HL-60 (cell line): ENCODE measurements around the gene FANCI.
A peak's percentile ranks its signal among the peaks of the same experiment; 100 is the strongest.

Source experiments
- DNase-seq, 2 experiments: peaks; one replicate each; pipeline ENCODE4 v3.0.0-alpha.2; 2010 to 2020; ENCODE audit warnings: low read depth in 1 of 2, low spot score in 1 of 2
- H3K27ac ChIP-seq: fragments of 250-450 bp; sonication (Bioruptor Pico); replicated peaks from 2 replicates; pipeline ENCODE4 v1.5.1; 2020; ENCODE audit warnings: mild to moderate bottlenecking, moderate library complexity
- H3K27me3 ChIP-seq: fragments of 250-450 bp; sonication (Bioruptor Pico); 2 replicates; pipeline ENCODE4 v1.5.1; 2021; ENCODE audit warnings: mild to moderate bottlenecking, moderate library complexity; ENCODE audit not compliant: insufficient read depth, poor library complexity, severe bottlenecking
- H3K4me3 ChIP-seq: replicated peaks from 2 replicates; pipeline ENCODE4 v1.5.1; 2011; ENCODE audit warnings: mild to moderate bottlenecking, control low read depth, low read length; ENCODE audit not compliant: insufficient read depth
- CTCF ChIP-seq: IDR thresholded peaks from one replicate; pipeline ENCODE4 v1.5.1; 2011; ENCODE audit warnings: low read length, control low read depth, inconsistent platforms; ENCODE audit not compliant: insufficient read depth
- GABPA ChIP-seq: IDR thresholded peaks from 2 replicates; pipeline ENCODE4 v1.6.1; 2012; ENCODE audit warnings: low read depth
- POLR2AphosphoS5 ChIP-seq: IDR thresholded peaks from 2 replicates; pipeline ENCODE4 v1.6.1; 2012; ENCODE audit warnings: low read depth
- SPI1 ChIP-seq: IDR thresholded peaks from 2 replicates; pipeline ENCODE4 v1.6.1; 2012; ENCODE audit warnings: low read depth, mild to moderate bottlenecking, borderline replicate concordance
- TF ChIP-seq, protein P1 (sequence below): IDR thresholded peaks from 2 replicates; pipeline ENCODE4 v1.6.1; 2012; ENCODE audit warnings: low read depth; ENCODE audit not compliant: insufficient replicate concordance

FANCI gene

GRCh38 chr15:89196241-89196640, 47.5 kb upstream of the FANCI start:
- no peak for DNase-seq
- Histone ChIP-seq H3K27ac (no peak overlapping the region), H3K4me3 (no peak overlapping the region), H3K27me3 (no peaks in the 10 kb centered on the region)
- no peak for TF ChIP-seq POLR2AphosphoS5
- TF ChIP-seq CTCF = no peak
- no peak for TF ChIP-seq GABPA
- no peak for TF ChIP-seq SPI1
- TF ChIP-seq, protein P1, sequence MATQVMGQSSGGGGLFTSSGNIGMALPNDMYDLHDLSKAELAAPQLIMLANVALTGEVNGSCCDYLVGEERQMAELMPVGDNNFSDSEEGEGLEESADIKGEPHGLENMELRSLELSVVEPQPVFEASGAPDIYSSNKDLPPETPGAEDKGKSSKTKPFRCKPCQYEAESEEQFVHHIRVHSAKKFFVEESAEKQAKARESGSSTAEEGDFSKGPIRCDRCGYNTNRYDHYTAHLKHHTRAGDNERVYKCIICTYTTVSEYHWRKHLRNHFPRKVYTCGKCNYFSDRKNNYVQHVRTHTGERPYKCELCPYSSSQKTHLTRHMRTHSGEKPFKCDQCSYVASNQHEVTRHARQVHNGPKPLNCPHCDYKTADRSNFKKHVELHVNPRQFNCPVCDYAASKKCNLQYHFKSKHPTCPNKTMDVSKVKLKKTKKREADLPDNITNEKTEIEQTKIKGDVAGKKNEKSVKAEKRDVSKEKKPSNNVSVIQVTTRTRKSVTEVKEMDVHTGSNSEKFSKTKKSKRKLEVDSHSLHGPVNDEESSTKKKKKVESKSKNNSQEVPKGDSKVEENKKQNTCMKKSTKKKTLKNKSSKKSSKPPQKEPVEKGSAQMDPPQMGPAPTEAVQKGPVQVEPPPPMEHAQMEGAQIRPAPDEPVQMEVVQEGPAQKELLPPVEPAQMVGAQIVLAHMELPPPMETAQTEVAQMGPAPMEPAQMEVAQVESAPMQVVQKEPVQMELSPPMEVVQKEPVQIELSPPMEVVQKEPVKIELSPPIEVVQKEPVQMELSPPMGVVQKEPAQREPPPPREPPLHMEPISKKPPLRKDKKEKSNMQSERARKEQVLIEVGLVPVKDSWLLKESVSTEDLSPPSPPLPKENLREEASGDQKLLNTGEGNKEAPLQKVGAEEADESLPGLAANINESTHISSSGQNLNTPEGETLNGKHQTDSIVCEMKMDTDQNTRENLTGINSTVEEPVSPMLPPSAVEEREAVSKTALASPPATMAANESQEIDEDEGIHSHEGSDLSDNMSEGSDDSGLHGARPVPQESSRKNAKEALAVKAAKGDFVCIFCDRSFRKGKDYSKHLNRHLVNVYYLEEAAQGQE = no peak

DNA sequence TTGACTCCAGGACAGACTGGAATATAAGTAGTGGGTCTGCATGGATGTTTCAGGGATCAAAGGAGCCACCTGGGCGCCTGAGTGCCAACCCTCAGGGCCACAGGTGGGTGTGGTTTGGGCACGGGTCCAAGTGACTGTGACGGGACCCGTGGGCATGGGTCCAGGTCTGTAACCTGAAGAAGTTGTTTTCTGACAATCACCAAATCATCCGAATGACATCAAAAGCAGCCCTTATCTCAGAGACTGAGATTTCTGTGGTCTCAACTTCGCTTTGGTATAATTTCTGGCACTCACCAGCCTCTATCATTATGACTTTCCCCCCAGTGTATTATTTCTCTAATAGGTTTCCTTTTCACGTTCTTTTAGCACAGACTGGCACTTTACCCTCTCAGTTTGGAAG, 46.8 kb upstream of the FANCI start:
- DNase-seq = no peak

GRCh38 chr15:89197503-89197971, 46.2 kb upstream of the FANCI start:
- peak in 1 of 2 experiments; percentile 18 for DNase-seq
- H3K4me3 ChIP-seq = no peak overlapping the region
- no peak overlapping the region for H3K27ac ChIP-seq
- H3K27me3 ChIP-seq = no peaks in the 10 kb centered on the region
- TF ChIP-seq POLR2AphosphoS5 (no peak), GABPA (no peak), SPI1 (no peak), CTCF (no peak)
- TF ChIP-seq, protein P1 = no peak

More for the DNA sequence above, 46.8 kb upstream of the FANCI start:
- Histone ChIP-seq H3K4me3 (no peak overlapping the region), H3K27ac (no peak overlapping the region), H3K27me3 (no peaks in the 10 kb centered on the region)
- TF ChIP-seq GABPA (no peak), CTCF (no peak), SPI1 (no peak), POLR2AphosphoS5 (no peak)
- TF ChIP-seq, protein P1 = no peak
